RPMI8226 (cell line): Measurements from ENCODE around the gene OR8A1.
A peak's percentile ranks its signal among the peaks of the same experiment; 100 is the strongest.

Source experiments
- DNase-seq: peaks from one replicate; pipeline ENCODE4 v3.0.0-alpha.2; 2015

OR8A1 gene

DNA sequence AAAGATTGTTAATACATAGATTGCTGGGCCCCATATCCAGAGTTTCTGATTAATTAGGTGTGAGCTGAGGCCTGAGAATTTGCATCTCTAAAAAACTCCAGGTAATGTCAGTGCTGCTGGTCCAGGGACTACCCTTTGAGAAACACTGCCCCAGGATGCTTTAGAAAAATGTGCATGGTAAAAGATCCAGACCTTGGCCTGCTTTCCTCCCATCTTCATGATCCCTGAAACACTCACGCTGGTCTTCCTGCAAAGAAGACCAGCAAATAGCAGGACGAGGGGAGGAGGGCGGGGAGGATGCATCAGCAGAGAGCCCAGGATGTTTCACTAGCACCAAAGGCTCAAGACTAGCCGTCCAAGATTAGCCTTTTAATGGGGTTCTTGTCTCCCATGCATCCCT, at the start of gene OR8A1:
TSS of gene OR8A1 (plus strand) at position 301 of the 400 bp plus-strand sequence. CDS start 123 bp downstream, outside the sequence.
- no peak for DNase-seq

DNA sequence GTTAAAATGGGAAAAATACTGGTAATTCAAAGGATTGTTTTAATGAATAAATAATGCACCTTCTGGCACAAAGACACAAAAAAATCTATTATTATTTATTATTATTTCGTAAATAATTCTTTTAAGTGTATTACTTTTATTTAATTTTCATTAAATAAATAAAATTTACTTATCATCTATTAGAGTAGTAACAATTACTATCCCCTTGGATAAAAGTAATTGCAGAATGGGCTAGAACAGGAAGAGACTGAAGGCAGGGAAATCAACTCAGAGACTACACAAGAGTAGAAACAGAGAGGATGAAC, 49.3 kb upstream of the OR8A1 start:
- DNase-seq: no peak

DNA sequence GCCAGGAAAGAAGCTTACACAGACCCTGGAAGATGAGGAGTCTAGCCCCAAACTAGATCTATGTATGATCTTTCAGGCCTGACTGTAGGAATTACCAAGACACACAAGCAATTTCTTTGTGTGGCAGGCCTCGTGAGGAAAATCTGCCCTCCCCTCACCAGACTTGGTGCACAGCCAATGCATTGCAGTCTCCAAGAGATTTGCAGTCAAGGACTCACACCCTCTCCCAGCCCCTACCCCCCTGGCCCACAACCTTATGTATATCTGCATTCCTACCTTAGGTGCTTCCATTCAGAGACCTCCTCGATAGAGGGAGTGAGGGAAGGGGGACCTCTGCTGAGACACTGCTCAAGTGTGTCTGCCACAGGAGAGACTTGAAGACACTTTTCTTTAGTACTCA, 36.2 kb upstream of the OR8A1 start:
- DNase-seq: no peak

DNA sequence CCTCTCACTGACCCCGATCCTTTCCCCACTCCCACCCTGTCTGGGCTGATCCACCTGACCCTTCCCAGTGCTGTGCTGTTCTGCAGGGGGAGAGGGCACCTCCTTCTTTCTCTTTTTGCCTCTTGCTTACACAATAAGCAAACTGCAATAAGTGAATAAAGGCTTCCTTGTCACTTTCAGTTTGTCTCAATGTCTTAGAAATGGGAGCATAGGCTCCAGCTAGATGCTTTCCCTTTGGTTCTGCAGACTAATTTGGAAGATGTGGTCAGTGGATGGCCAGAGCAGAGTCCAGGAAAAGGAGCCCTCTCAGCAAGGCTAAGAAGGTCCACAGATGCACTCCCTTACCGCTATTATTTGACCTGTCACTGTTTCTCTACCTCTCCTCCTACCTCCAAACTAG, 35.7 kb upstream of the OR8A1 start:
- DNase-seq: no peak

DNA sequence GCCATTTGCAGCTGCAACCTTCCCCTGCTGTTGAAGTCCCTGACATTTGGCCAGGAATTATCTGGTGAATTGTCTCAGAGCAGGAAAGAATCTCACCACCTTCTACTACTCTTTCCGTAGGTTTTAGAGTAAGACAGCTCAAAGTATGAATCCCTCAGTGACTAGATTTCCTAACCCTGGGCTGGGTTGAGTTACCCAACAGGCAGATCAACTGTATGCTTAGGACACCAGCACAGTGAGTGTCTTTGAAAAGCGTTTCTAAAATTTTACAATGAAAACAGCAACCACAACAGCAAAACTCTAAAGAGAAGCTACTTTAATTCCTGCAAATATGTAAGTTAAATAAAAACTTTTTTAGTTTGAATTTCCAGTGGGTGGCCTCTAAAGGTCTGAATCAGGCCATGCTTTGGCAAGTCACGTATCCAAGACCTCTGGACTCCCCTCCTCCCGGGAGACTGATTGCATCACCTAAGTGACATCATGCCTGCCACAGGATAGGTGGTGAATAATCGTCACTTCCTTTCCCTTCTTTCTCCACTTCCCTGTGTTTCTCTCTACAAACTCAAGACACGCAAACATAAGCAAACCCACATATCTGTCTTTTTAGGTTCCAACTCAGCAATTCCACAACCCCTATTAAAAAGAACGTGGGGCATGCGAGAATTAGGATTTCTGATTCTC, 34.1 kb upstream of the OR8A1 start:
- DNase-seq: no peak

DNA sequence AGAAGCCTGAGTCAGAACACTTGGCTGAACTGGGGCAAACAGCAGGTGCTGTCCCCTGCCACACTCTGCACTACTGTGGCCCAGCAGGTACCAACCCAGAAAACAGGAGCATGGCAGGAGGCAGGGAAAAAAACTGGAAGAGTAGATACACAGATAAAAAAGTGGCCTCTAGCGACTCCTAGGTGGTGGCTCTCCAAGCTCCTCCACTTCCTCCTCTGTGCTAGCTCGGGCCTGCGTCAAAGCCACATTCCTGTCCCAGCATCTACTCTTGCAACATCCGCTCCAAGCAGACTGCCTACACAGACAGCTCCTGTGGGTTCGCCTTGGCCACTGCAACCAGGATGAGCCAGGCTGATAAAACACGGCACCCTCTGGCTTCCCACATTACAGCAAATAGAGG, 33.3 kb upstream of the OR8A1 start:
- DNase-seq: no peak

DNA sequence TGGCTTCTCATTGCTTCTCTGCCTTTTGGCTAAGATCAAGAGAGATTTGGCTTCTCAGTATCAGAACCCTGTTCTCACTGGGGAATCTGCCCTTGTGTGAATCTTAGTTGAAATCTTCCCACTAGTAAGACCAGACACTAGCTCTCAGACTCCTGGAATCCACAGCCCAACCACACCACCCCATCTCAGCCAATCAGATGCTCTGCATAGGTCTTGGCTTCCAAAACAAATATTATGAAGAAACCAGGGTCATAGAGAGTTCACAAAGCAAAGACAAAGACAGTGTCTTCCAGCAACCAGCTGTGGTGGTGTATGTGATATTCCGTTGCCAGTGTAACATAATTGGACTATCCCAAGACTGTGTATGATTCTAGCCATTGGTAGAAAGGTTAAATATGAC, 31.8 kb upstream of the OR8A1 start:
- DNase-seq: no peak

DNA sequence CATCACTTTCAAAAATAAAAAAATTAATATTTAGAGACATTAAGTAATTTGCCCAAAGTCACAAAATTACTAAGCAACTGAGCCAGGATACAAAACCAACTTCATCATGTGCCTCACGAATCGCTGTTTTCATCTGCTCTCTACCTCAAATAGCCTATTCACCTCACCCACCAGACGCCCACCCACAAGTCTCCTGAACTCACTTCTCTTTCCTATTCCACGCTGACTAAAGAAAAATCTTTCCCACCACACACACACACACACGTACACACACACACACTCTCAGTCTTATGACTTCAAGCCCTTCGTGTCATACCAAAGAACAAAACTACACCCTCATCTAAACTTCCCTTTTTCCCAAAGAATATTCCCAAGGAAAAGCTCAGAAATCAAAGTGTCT, 28.6 kb upstream of the OR8A1 start:
- DNase-seq: no peak

DNA sequence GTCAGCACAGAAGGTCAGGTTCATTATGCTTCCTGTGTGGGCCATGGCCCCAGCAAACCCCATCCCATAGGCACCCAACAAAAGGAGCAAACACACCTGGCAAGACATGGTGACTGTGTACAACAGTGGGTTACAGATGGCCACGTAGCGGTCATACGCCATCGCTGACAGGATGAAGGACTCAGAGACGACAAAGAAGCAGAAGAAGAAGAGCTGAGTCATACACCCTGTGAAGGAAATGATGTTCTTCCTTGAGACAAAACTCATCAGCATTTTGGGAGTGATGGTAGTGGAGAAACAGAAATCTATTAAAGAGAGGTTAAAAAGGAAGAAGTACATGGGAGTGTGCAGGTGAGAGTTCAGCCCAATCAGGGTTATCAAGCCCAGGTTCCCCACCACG, 26.7 kb upstream of the OR8A1 start:
- DNase-seq: no peak

DNA sequence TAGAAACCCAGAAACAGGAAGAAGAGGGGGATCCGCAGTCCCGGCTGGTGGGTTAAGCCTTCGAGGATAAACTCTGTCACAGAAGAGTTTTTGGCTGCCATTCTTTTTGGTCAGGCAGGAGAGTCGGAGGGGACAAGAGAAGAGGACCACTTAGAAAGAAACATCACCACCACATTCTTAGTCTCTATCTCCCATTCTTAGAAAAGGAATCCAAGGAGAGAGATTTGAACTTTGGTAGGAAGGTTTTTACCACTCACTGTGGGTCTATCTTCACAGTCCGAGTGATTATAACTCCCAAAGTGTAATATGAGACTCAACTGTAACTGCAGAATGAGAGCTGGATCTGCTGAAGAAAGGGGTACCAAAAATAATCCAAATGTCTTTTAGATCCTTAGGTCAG, 26.2 kb upstream of the OR8A1 start, which contains the start of gene OR8B12:
TSS of gene OR8B12 (minus strand) at position 101 of the 400 bp plus-strand sequence. CDS start at position 101, 0 bp downstream.
- DNase-seq: no peak

DNA sequence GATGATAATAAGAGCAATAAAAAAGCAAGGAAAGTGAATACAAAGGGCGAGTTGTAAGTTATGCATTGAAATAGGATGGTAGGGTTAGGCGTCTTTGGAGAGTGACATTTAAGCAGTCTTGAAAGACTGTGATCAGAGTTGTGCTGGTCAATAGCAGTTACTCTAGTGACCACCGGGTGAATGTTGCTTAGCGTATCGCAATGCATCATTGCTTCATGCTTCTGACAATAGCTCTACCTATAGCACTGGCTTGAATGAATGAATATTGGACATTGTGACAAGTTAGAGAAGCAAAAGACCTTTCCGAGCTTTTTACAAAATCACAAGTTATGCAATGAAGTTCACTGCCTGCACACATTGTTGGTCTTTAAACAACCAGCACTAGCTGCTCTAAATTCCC, 18.6 kb upstream of the OR8A1 start:
- no peak for DNase-seq

DNA sequence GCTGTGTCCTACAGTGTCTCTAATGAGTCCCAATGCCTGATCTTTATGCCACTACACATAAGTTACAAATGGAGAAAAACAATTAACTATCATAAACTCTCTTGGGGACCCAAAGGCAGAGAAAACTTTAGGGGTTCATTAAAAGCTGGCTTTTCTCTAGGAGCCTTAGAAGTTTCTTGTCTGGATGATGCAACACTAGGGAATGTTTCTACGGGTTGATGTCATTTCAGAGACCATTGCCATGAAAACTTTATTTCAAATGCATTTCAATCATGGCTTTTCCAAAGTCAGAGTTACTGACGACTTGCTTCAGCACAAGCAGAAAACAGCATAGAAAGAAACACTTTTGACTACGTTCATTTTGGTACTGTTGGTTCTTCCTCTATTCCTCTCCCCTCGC, 17.8 kb upstream of the OR8A1 start:
- DNase-seq: no peak

DNA sequence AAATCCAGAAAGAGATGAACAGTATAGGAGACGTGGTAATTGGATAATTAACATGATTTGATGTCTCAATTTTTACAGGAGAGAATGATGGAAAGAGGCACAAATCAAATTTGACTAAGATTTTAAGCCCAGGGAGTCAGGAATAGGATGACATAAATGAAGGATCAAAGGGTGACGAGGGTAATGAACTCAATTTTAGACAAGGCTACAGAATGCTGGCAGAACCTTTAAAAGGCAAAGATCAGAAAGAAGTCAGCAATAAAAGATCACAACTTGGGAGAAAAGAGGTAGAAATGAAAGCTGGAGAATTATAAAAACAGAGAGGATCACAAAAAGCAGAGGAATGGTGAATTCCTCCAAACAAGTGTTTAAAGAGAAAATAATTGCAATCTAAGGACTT, 13.0 kb upstream of the OR8A1 start:
- no peak for DNase-seq

DNA sequence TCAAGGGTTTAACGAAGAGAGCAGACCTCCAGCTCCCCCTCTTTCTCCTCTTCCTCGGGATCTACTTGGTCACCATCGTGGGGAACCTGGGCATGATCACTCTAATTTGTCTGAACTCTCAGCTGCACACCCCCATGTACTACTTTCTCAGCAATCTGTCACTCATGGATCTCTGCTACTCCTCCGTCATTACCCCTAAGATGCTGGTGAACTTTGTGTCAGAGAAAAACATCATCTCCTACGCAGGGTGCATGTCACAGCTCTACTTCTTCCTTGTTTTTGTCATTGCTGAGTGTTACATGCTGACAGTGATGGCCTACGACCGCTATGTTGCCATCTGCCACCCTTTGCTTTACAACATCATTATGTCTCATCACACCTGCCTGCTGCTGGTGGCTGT, 363 bp downstream of the OR8A1 start:
- no peak for DNase-seq

DNA sequence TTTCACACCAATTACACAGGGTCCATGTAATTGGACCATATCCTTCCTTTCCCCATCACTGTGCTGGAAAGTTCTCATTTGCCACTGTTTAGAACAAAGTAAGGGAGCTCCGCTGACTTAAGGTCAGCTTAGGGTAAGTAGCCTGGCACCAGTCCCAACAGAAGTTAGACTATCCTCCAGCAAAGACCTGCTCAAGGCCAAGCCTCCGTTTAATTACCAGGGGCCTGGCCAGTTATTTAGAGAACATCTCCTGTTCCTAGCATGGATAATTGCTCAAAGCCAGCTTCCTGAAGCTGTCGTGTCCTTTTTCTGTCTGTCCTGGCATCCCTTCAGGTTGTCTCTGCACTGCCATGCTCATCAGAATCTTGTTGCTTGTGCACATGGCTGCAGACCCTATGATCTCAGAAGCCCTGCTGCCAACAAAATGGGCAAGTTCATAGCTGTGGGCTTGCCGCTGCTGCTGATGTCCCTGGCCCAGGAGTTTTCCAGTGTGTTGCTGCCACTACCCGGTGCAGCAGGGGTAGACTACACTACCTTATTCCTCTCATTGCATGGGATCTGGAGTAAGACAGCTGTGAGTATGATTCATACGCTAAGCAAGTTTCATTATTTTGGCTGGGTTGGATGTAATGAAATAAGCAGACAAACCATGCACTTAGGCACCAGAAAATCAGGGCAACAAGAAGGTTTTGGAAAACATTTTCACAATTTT, 8.1 kb downstream of the OR8A1 start:
- DNase-seq: no peak

DNA sequence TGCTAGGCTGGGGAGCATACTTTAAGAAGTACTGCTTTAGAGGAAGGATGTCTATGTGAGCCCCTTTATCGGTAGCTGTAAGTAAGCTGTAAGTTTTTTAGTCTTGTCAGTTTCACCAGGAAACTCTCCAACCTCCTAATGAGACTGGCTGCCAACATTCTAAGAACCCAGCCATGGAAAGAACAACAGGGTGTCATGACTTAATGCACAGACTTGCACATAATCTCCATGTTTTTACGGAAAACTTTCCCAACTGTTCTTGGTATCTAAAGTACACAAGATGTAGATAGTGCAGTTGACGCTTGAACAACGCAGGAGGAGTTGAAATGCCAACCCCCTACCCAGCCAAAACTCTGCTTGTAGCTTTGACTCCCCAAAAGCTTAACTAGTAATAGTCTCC, 9.0 kb downstream of the OR8A1 start:
- no peak for DNase-seq

DNA sequence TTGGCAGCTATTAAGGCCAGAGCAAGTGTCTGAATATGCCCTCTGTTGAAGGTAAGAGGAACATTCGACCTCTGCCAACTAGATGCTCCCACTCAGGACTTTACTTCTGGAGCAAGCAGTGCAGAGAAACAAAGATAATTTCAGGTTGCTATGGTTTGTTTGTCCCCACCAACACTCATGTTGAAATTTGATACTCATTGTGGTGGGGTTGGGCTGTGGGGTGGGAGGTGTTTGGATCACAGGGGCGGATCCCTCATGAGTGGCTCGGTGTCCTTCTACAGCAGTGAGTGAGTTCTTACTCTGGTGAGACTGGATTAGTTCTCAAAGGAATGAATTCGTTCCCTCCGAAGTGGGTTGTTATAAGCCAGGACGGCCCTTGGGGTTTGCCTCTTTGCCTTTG, 12.0 kb downstream of the OR8A1 start:
- no peak for DNase-seq

DNA sequence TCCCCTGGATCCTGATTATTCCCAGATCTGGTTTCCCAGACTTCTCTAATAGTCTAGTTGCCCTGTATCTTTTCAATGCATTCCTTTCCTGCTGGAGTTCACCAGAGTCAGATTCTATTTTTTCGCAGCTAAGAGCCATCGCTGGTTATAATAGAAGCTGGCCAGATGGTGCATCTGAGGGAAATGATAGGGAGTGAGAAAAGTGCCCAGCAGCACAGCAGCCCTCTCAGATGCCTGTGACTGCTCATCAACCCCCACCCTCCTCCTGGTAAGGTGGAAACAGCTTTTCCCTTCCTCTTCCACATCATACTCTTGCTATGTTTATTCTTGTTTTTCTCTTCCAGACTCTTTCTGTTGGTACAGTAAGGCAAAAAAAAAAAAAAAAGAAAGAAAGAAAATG, 12.8 kb downstream of the OR8A1 start:
- DNase-seq: no peak

DNA sequence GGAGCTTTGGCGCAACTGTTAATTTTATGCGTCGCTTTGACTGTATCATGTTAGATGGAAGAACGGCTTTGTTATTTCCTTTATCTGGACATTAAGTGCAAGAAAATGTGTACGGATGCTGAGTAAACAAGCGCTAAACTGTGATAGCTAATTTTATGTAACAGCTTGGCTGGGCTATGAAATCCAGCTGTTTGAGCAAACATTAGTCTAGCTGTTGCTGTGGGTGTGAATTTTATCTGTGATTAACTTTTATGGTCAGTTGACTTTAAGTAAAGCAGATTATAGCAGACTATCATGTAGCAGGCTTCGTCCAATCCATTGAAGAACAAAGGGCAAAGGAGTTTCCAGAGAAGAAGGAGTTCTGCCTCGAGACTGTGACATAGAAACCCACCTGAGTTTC, 14.0 kb downstream of the OR8A1 start:
- no peak for DNase-seq

DNA sequence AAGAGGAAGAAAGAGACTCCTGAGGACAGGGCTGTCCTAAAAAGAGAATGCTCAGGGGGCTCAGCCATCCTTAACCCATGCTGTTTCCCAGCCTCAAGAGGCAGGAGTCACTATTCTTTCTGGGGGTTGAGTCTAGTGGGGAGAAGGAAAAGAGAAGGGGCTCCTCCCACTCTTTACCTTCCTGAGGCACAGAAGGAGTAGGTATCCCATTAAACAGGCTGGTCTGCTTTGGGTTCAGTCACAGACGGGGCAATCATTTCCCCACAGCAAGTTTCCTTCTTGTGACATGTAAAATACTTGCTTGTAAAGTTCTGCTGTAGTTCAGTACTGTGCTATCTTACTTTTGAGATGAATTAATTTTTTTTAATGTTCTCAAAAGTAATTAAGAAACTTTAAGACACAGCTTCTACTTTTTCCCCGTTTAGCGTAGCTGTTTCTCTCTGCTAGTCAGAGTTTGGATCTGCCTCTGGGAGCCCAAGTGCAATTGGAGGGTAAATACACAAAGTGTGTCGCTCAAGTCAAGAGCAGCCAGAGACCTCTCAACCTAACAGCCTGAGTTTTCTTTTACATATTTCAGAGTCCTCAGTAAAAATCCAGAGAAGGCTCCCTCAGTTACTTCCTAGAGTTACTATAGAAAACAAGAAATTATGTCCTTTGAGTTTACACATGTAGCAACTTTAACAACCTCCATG, 15.0 kb downstream of the OR8A1 start:
- no peak for DNase-seq

DNA sequence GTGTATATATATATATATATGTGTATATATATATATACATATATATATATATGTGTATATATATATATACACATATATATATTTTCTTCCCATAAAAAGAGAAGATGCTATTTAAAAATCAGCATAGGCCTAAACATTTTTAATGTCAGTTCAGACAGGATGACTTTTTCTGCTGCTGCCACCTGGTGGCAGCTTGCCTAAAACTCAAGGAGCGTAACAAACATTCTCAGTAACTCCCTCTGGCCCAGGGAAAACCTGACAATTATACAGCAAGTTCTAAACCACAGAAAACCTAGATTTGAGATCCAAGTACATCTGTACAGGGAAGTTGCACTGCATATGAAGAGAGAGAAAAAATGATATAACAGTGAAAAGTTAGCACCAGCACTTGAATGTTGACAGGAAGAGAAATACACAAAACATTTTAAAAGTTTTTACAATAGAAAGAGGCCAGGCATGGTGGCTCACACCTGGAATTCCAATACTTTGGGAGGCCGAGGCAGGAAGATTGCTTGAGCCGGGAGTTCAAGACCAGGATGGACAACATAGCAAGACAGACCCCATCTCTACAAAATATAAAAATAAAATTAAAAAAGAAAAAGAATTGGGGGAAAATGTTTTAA, 16.6 kb downstream of the OR8A1 start:
- peak; percentile 54 for DNase-seq

DNA sequence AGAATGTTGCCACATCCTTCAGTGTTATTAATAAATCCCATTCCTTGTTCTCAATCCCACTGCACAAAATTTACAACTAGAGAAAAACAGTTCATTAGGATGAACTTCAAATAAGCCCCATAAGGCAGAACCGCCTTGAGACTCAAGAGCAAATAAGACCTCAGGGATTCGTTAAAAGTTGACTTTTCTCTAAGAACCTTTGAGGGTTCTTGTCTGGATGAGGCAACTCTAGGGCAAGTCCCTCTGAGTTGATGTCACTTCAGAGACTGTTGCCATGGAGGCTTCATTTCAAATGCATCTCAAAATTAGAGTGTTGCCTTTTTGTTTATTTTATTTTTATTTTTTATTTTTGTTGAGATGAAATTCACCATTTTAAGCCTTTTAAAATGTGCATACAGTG, 21.6 kb downstream of the OR8A1 start:
- DNase-seq: no peak

DNA sequence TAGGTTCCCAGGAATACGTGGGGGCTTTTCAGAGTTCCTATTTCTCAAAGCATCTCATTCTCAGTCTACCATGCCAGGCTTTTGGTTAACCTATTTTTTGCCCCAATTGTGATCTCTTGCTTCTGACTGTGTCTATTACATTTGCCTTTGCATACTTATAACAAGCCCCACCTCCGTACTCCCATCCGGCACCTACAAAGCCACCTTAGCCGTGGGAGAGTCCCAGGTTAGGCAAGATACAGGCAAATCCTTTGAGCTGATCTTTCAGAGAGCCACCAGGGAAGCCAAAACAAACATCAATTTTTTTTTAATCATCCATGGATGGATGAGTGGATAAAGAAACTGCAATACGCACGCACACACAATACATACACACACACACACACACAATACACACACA, 22.8 kb downstream of the OR8A1 start:
- no peak for DNase-seq

DNA sequence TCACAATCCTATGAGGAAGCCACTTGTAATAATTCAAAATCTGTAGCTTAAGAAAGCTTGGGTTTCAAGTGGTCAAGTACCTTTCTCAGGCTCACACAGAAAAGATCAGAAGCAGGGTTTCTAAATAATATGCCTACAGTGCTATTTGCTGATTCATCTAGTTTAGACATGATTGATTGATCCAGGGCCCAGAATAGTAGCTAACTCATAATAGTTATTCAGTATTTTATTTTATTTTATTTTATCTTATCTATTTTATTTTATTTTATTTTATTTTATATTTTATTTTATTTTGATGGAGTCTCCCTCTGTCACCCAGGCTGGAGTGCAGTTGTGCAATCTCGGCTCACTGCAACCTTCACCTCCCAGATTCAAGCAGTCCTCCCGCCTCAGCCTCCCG, 25.5 kb downstream of the OR8A1 start:
- DNase-seq: no peak
